ENCODE measurements around the gene STX8.

STX8 gene

DNA sequence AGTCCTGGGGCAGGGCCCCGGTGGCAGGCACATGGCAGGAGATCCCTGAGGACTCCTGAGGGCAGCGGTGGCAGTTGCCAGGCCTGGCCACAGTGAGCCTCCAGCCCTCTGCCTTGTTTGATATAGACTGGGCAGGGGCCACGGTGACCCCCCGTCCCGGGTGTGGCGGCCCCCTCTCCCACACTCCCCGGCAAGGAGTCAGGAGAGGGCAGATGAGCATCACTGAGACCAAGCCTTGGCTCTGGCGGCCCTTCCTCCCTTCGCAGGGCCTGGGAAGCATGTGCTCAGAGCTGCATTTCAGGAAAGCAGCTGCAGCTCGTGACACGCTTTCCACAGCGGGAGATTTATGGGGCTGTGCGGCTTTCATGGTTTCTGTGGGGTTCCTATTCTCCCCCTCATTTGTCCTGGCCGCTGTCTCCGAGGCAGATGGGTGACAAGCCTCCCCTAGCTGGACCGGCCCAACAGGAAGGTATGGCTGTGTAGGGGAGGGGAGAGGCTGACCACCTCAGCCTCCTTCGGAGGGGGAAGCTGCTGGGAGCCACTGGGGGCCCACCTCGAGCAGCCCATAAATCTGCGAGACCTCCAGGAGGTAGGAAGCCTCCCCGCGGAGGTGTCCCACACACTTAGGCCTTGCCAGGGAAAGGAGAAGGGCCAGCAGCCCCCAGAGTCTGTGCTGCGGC is 342.9 kb downstream of the STX8 start:
- no peak overlapping the region for H3K4me3 ChIP-seq (ENCODE audit: low read depth, low read length)
- H3K36me3 ChIP-seq (replicated peaks), result no peaks in the 10 kb centered on the region
- in situ Hi-C loops (cut with HindIII; ENCODE audit: low pct_ligation_motif_present, low sequenced_read_pairs), result no loop called here
- peaks cover 6% of the 10 kb centered on the region for H3K27me3 ChIP-seq (replicated peaks)
- TF ChIP-seq, protein P1, sequence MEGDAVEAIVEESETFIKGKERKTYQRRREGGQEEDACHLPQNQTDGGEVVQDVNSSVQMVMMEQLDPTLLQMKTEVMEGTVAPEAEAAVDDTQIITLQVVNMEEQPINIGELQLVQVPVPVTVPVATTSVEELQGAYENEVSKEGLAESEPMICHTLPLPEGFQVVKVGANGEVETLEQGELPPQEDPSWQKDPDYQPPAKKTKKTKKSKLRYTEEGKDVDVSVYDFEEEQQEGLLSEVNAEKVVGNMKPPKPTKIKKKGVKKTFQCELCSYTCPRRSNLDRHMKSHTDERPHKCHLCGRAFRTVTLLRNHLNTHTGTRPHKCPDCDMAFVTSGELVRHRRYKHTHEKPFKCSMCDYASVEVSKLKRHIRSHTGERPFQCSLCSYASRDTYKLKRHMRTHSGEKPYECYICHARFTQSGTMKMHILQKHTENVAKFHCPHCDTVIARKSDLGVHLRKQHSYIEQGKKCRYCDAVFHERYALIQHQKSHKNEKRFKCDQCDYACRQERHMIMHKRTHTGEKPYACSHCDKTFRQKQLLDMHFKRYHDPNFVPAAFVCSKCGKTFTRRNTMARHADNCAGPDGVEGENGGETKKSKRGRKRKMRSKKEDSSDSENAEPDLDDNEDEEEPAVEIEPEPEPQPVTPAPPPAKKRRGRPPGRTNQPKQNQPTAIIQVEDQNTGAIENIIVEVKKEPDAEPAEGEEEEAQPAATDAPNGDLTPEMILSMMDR (IDR thresholded peaks at IDR 0.05; ENCODE audit: low read depth, low read length, missing control alignments), result no peak
- no peak overlapping the region for H3K27ac ChIP-seq
- no peak for DNase-seq

DNA sequence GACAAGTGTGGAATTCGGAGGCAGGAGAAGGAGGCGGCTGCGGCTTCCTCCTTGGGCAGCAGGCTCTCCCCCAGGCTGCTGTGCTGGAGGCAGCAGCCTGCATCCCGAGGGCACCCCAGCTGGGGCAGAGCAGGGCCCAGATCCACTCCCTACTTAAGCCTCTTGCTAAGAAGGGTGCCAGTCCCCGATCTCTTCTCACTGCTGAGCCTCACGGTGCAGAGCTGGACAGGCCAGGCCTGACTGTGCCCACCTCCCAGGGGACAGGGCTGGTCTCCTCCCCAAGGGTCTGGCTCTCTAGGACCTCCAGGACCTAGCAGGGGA is 343.5 kb downstream of the STX8 start:
- DNase-seq, result no peak
- no peaks in the 10 kb centered on the region for H3K36me3 ChIP-seq (replicated peaks)
- no peak overlapping the region for H3K27ac ChIP-seq
- peaks cover 6% of the 10 kb centered on the region for H3K27me3 ChIP-seq (replicated peaks)
- in situ Hi-C loops (cut with HindIII; ENCODE audit: low pct_ligation_motif_present, low sequenced_read_pairs), result no loop called here
- TF ChIP-seq, protein P1 (IDR thresholded peaks at IDR 0.05; ENCODE audit: low read depth, low read length, missing control alignments), result no peak
- H3K4me3 ChIP-seq (ENCODE audit: low read depth, low read length), result no peak overlapping the region

DNA sequence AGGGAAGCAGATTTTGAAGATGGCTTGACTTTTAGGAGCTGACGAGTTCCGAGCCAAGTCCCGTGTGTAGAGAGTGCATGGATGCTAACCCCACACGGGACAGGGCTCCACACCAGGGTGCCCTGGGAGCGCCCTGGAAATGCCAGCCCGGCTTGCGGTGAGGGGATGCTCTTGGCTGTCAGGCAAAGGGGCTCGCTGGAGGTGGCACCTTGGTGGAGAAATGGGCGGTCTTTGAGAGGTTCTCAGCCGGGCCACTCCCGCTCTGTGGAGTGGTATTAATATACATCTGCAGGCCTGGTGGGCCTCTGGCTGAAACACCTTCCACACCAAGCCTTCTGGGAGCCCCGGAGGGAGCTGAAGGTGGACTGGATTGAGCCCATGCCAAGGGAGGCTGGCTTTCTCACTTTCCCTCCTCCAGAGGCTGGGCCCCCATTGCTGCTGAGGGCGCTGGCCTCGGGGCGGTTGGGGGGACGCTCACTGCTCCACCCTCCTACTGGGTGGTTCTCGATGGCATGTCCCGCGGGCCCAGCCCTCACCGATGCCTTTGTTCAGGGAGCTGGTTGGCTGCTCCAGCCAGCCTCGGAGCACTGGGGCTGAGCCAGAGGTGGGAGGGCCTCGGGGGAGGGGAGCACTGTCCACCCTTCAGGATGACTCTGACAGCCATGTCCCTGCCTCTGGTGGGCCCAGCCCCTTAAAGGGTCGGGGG is 344.0 kb downstream of the STX8 start:
- Histone ChIP-seq H3K36me3 (replicated peaks) (no peaks in the 10 kb centered on the region), H3K27ac (no peak overlapping the region), H3K27me3 (replicated peaks) (peaks cover 6% of the 10 kb centered on the region), H3K4me3 (ENCODE audit: low read depth, low read length) (no peak overlapping the region)
- in situ Hi-C loops (cut with HindIII; ENCODE audit: low pct_ligation_motif_present, low sequenced_read_pairs), result no loop called here
- TF ChIP-seq, protein P1 (IDR thresholded peaks at IDR 0.05; ENCODE audit: low read depth, low read length, missing control alignments), result no peak
- DNase-seq, result no peak

DNA sequence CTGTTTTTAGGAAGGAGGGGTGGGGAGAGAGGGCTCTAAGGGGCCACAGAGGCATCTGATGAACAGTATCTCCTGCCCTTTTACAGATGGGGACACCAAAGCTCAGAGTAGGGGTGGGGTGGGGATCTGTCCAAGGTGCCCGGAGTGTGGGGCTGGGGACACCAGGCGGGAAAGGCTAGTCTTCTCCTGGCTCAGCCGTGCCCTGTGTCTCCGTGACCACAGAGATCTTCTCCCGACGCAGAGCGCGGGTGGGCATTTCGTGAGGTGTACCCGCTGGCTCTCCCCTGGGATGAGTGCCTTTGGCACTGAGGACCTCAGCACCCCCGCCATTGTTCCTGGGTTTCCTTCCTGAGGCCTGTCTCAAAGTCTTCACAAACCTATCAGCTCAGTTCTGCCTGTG is 344.8 kb downstream of the STX8 start:
- no peaks in the 10 kb centered on the region for H3K36me3 ChIP-seq (replicated peaks)
- in situ Hi-C loops (cut with HindIII; ENCODE audit: low pct_ligation_motif_present, low sequenced_read_pairs), result no loop called here
- no peak overlapping the region for H3K27ac ChIP-seq
- H3K27me3 ChIP-seq (replicated peaks), result peaks cover 6% of the 10 kb centered on the region
- TF ChIP-seq, protein P1 (IDR thresholded peaks at IDR 0.05; ENCODE audit: low read depth, low read length, missing control alignments), result no peak
- H3K4me3 ChIP-seq (ENCODE audit: low read depth, low read length), result no peak overlapping the region
- DNase-seq, result no peak

DNA sequence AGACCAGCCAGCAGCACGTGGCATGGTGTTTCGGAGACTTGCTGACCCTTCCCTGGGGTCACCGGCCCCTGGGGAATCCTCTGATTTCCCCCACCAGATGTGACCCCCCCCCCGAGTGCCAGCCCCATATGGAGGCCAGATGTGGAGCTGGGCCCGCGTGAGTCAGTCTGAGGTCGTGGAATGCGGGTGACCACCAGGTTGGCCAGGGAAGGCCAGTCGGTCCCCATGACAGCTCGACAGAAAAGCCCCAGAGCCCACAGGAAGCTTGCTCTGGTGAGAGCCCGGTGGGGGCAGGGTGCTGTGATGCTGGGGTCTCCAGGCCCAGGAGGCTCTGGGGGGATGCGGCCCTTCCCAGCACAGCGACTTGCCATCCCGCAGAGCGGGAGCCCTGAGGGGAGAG is 345.3 kb downstream of the STX8 start:
- H3K27ac ChIP-seq, result no peak overlapping the region
- in situ Hi-C loops (cut with HindIII; ENCODE audit: low pct_ligation_motif_present, low sequenced_read_pairs), result no loop called here
- DNase-seq, result no peak

More for the DNA sequence above, 345.3 kb downstream of the STX8 start:
- H3K4me3 ChIP-seq (ENCODE audit: low read depth, low read length), result no peak overlapping the region
- H3K27me3 ChIP-seq (replicated peaks), result peaks cover 6% of the 10 kb centered on the region
- no peaks in the 10 kb centered on the region for H3K36me3 ChIP-seq (replicated peaks)
- TF ChIP-seq, protein P1 (IDR thresholded peaks at IDR 0.05; ENCODE audit: low read depth, low read length, missing control alignments), result no peak
